Right ventricle myocardium superior (tissue), 1 donor: ENCODE measurements around the gene SLIT3. TPM values are rescaled to one million over a fixed set of nuclear protein-coding genes. Genes with fewer than 3 reads are reported as not detected.
A peak's percentile ranks its signal among the peaks of the same experiment; 100 is the strongest.

Experiments
- ATAC-seq: fragments of 200-7000 bp; cut with Tn5 transposase; one replicate; pipeline ENCODE4 v1.9.1; 2020; ENCODE audit warnings: mild to moderate bottlenecking; ENCODE audit not compliant: poor library complexity
- DNase-seq: peaks from one replicate; pipeline ENCODE4 v3.0.0-alpha.2; 2020
- intact Hi-C: fragments of 100-400 bp; cut with DNase I; formaldehyde crosslinking; loops from one replicate; pipeline ENCODE4 v1.11.2; 2022
- total RNA-seq: library from RNA; stranded (reverse); fragmentation: NEBNext Ultra II Directional; extraction: Animal tissue kit (Norgen Biotek cat#: 25700); gene quantifications from one replicate; pipeline ENCODE4 v1.2.1, GENCODE V29; 2021
- donor health status: DM: no; HTN: yes; CAD: no; lungs with severe emphysema.

Gene SLIT3
- total RNA-seq, 1 donor from 2014 or later, result 12.5 TPM

- intact Hi-C loops, result no loop called here
- DNase-seq (no peak), ATAC-seq (no peak)
These were observed 467.0 kb downstream of the SLIT3 start for GRCh38 chr5:168833936-168834335.

- ATAC-seq, result no peak
- intact Hi-C loops, result no loop called here
- no peak for DNase-seq
These were observed 467.6 kb downstream of the SLIT3 start for GRCh38 chr5:168833383-168833782.

GRCh38 chr5:168832308-168832707, 468.6 kb downstream of the SLIT3 start:
- DNase-seq (no peak), ATAC-seq (no peak)
- intact Hi-C loops, result no loop called here

GRCh38 chr5:168831383-168831782, 469.6 kb downstream of the SLIT3 start:
- ATAC-seq (peak; percentile 70), DNase-seq (no peak)
- intact Hi-C loops, result no loop called here

- DNase-seq (no peak), ATAC-seq (peak; percentile 54)
- intact Hi-C loops, result no loop called here
These were observed 470.1 kb downstream of the SLIT3 start for GRCh38 chr5:168830833-168831232.

- no peak for DNase-seq
- ATAC-seq, result no peak
- intact Hi-C loops, result no loop called here
These were observed 471.0 kb downstream of the SLIT3 start for GRCh38 chr5:168829922-168830417.

- ATAC-seq, result peak; percentile 38
- intact Hi-C loops, result no loop called here
- no peak for DNase-seq
These were observed 471.9 kb downstream of the SLIT3 start for GRCh38 chr5:168829044-168829443.

GRCh38 chr5:168827636-168828035, 473.3 kb downstream of the SLIT3 start:
- ATAC-seq, result no peak
- intact Hi-C loops, result no loop called here
- no peak for DNase-seq

GRCh38 chr5:168826246-168826725, 474.7 kb downstream of the SLIT3 start:
- no peak for ATAC-seq
- no peak for DNase-seq
- intact Hi-C loops, result no loop called here

- intact Hi-C loops, result no loop called here
- no peak for ATAC-seq
- no peak for DNase-seq
These were observed 478.1 kb downstream of the SLIT3 start for GRCh38 chr5:168822745-168823281.

GRCh38 chr5:168822248-168822744, 478.6 kb downstream of the SLIT3 start:
- DNase-seq (no peak), ATAC-seq (peak; percentile 85)
- intact Hi-C loops, result no loop called here

GRCh38 chr5:168820874-168821273, 480.1 kb downstream of the SLIT3 start:
- no peak for DNase-seq
- intact Hi-C loops, result no loop called here
- no peak for ATAC-seq

- intact Hi-C loops, result no loop called here
- DNase-seq (no peak), ATAC-seq (no peak)
These were observed 481.8 kb downstream of the SLIT3 start for GRCh38 chr5:168819004-168819621.

- intact Hi-C loops, result no loop called here
- ATAC-seq (peak; percentile 79), DNase-seq (no peak)
These were observed 482.4 kb downstream of the SLIT3 start for GRCh38 chr5:168818558-168818957.

GRCh38 chr5:168817591-168817990, 483.3 kb downstream of the SLIT3 start:
- intact Hi-C loops, result no loop called here
- ATAC-seq (no peak), DNase-seq (no peak)

- intact Hi-C loops, result no loop called here
- DNase-seq (no peak), ATAC-seq (no peak)
These were observed 484.3 kb downstream of the SLIT3 start for GRCh38 chr5:168816661-168817060.

- peak; percentile 70 for ATAC-seq
- intact Hi-C loops, result no loop called here
- DNase-seq, result no peak
These were observed 487.6 kb downstream of the SLIT3 start for GRCh38 chr5:168813184-168813968.

- ATAC-seq (no peak), DNase-seq (no peak)
- intact Hi-C loops, result no loop called here
These were observed 490.3 kb downstream of the SLIT3 start for GRCh38 chr5:168810641-168811040.

GRCh38 chr5:168809218-168809617, 491.7 kb downstream of the SLIT3 start:
- DNase-seq (peak; percentile 49), ATAC-seq (peak; percentile 51)
- intact Hi-C loops, result no loop called here
